Right renal cortex interstitium (tissue), 3 donors: Measurements from ENCODE around the gene KLLN. TPM values are rescaled to one million over a fixed set of nuclear protein-coding genes. Genes with fewer than 3 reads are reported as not detected.
"Not testable (repeated sequence)": the region's sequence is repeated elsewhere in the genome, so short reads cannot be mapped to it uniquely, and the experiment has no call there.

Experiments used
- DNase-seq, 3 donors: peaks; one replicate each; pipeline ENCODE4 v3.0.0-alpha.2; 2013; ENCODE audit warnings: low read depth in 3 of 3, low spot score in 2 of 3
- polyA plus RNA-seq, 3 donors: library from polyadenylated mRNA; unstranded; fragments of 120-200 nt; gene quantifications; one replicate each; pipeline ENCODE4 v1.2.1, GENCODE V29; 2013; ENCODE audit not compliant: insufficient read length in 3 of 3

KLLN gene
- polyA plus RNA-seq, 3 donors = 1.5 to 1.8 (median 1.7) TPM

- DNase-seq = no peak
Observed at GRCh38 chr10:87843714-87844113, 19.6 kb downstream of the KLLN start.

GRCh38 chr10:87842776-87843497, 20.4 kb downstream of the KLLN start:
- no peak for DNase-seq

GRCh38 chr10:87842220-87842641, 21.1 kb downstream of the KLLN start:
- DNase-seq = no peak

GRCh38 chr10:87841186-87841585, 22.1 kb downstream of the KLLN start:
- DNase-seq = no peak

- no peak for DNase-seq
Observed at GRCh38 chr10:87838650-87839049, 24.7 kb downstream of the KLLN start.

GRCh38 chr10:87837445-87837844, 25.9 kb downstream of the KLLN start:
- DNase-seq = no peak

- no peak for DNase-seq
Observed at GRCh38 chr10:87836098-87836497, 27.2 kb downstream of the KLLN start.

- DNase-seq = no peak
Observed at GRCh38 chr10:87829986-87830729, 33.2 kb downstream of the KLLN start.

GRCh38 chr10:87829051-87829450, 34.3 kb downstream of the KLLN start:
- DNase-seq = not testable (repeated sequence)

GRCh38 chr10:87827681-87828080, 35.7 kb downstream of the KLLN start:
- DNase-seq = no peak

- DNase-seq = no peak
Observed at GRCh38 chr10:87826653-87827052, 36.7 kb downstream of the KLLN start.

GRCh38 chr10:87819289-87819585, 44.1 kb downstream of the KLLN start:
- no peak for DNase-seq

- DNase-seq = peak; percentile 17 to 64 (median 26)
Observed at GRCh38 chr10:87818505-87819288, 44.6 kb downstream of the KLLN start.

GRCh38 chr10:87817609-87818504, 45.5 kb downstream of the KLLN start, which contains the start of gene ATAD1:
Gene ATAD1, minus strand, starts transcription at chr10:87818226. Its CDS starts 3,627 bp downstream, at chr10:87814599.
- DNase-seq = peak; percentile 64 to 82 (median 73)

- peak in 1 of 3 donors; percentile 10 for DNase-seq
Observed at GRCh38 chr10:87816898-87817608, 46.3 kb downstream of the KLLN start.

GRCh38 chr10:87816163-87816897, 47.0 kb downstream of the KLLN start:
- DNase-seq = no peak
